ENCODE data around the gene CHRDL2.

DNA sequence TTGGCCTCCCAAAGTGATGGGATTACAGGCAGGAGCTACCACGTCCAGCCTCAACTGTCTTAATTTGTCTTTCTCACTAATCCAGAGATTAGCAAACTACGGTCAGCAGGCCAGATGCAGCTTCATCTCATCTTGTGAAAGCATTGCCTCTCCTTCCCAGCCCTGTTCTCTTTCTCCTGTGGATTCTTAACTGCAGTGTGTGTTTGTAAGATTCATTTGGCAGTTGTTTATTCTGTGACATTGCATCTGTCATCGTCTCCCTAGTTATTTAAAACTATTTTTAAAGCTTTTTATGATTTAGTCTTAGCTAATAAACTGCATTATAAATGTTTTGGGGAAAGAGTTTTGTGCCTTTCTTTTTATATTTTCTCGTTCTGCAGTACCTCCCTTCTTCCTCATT lies 46.7 kb upstream of the CHRDL2 start:
- TF ChIP-seq, protein P1, sequence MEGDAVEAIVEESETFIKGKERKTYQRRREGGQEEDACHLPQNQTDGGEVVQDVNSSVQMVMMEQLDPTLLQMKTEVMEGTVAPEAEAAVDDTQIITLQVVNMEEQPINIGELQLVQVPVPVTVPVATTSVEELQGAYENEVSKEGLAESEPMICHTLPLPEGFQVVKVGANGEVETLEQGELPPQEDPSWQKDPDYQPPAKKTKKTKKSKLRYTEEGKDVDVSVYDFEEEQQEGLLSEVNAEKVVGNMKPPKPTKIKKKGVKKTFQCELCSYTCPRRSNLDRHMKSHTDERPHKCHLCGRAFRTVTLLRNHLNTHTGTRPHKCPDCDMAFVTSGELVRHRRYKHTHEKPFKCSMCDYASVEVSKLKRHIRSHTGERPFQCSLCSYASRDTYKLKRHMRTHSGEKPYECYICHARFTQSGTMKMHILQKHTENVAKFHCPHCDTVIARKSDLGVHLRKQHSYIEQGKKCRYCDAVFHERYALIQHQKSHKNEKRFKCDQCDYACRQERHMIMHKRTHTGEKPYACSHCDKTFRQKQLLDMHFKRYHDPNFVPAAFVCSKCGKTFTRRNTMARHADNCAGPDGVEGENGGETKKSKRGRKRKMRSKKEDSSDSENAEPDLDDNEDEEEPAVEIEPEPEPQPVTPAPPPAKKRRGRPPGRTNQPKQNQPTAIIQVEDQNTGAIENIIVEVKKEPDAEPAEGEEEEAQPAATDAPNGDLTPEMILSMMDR (IDR thresholded peaks at IDR 0.05; ENCODE audit: extremely low read depth in 1 of 2, insufficient read depth in 1 of 2, low read depth in 1 of 2, low read length in 2 of 2): no peak
- no peak for TF ChIP-seq POLR2AphosphoS5 (IDR thresholded peaks at IDR 0.05; ENCODE audit: insufficient read depth, low read depth, low read length)
- TF ChIP-seq JUN (IDR thresholded peaks at IDR 0.05; ENCODE audit: borderline replicate concordance, insufficient read depth, insufficient read length, low read depth): no peak
- no peak for TF ChIP-seq POLR2A (IDR thresholded peaks at IDR 0.05; ENCODE audit: low read depth, low read length)
